Measurements from ENCODE around the gene MPL.

The MPL gene

DNA sequence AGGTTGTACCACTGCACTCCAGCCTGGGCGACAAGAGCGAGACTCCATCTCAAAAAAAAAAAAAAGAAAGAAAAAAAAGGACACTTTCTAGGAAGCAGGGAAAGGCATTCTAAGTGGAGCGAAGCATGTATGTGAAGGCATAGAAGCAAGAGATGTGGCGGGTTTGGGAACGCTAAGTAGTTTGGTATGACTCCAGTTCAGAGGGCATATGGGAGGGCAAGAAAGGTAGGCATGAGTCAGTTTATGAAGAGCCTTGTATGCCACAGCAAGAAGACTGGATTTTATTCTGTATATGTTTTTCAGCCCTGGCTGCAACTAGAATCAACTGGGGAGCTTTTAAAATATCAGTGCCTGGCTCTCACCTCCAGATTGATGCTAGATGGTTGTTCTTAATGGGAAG lies 34.6 kb downstream of the MPL start:
- no peak for DNase-seq
- 0 out of 2 replicates have a peak, but pooled peaks cover 6% of the 10 kb centered on the region for H3K36me3 ChIP-seq
- no peaks in the 10 kb centered on the region for H3K9me3 ChIP-seq (ENCODE audit: severe bottlenecking)
- H3K27me3 ChIP-seq (ENCODE audit: insufficient read depth, low read depth, severe bottlenecking), result no peaks in the 10 kb centered on the region
- TF ChIP-seq, protein P1, sequence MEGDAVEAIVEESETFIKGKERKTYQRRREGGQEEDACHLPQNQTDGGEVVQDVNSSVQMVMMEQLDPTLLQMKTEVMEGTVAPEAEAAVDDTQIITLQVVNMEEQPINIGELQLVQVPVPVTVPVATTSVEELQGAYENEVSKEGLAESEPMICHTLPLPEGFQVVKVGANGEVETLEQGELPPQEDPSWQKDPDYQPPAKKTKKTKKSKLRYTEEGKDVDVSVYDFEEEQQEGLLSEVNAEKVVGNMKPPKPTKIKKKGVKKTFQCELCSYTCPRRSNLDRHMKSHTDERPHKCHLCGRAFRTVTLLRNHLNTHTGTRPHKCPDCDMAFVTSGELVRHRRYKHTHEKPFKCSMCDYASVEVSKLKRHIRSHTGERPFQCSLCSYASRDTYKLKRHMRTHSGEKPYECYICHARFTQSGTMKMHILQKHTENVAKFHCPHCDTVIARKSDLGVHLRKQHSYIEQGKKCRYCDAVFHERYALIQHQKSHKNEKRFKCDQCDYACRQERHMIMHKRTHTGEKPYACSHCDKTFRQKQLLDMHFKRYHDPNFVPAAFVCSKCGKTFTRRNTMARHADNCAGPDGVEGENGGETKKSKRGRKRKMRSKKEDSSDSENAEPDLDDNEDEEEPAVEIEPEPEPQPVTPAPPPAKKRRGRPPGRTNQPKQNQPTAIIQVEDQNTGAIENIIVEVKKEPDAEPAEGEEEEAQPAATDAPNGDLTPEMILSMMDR (IDR thresholded peaks at IDR 0.05; ENCODE audit: low read depth, low read length), result no peak
- H3K4me3 ChIP-seq (ENCODE audit: low read depth, low read length), result no peak overlapping the region
- no peak overlapping the region for H3K27ac ChIP-seq

DNA sequence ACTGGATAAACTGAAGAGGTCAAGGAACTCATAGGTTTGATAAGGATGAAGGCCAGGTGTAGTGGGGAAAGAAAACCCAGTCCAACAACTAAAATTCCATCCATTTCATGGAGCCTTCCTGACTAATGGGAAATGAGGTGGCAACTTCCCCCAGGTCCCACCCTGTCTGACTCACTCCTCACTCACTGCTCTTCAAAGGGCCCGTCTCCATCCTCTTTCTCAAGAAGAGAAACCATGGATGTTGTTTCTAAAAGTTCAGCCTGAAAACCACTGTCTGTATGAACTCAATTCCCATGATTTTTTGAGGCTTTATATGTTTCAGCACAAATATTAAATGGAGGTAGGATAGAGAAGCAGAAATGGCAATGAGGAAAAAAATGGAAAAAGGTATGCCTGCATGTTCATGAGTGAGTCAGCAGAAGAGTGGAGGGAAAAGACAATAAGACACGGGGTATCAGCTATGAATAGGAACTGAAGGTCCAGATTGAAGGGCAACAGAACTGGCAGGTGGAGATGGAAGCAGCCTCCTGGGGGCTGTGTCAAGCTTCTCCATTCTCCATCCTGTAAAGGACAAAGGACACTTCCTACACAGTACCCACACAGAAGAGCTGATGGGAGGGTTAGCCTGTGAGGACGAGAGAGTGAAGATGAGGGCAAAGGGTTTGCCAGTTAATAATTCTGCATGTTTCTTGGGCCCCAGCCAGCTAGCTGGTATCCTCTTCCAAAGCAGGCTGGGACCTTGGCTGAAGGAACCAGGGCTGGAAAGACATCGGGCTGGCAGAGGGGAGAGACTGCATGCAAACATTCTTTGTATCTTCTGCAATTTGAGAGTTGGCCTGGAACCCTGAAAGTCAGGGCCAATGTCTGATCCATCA lies 35.7 kb downstream of the MPL start:
- no peak for DNase-seq
- Histone ChIP-seq H3K4me3 (ENCODE audit: low read depth, low read length) (no peak overlapping the region), H3K27ac (no peak overlapping the region), H3K27me3 (ENCODE audit: insufficient read depth, low read depth, severe bottlenecking) (no peaks in the 10 kb centered on the region), H3K9me3 (ENCODE audit: severe bottlenecking) (no peaks in the 10 kb centered on the region), H3K36me3 (0 out of 2 replicates have a peak, but pooled peaks cover 6% of the 10 kb centered on the region)
- TF ChIP-seq, protein P1 (IDR thresholded peaks at IDR 0.05; ENCODE audit: low read depth, low read length), result no peak

DNA sequence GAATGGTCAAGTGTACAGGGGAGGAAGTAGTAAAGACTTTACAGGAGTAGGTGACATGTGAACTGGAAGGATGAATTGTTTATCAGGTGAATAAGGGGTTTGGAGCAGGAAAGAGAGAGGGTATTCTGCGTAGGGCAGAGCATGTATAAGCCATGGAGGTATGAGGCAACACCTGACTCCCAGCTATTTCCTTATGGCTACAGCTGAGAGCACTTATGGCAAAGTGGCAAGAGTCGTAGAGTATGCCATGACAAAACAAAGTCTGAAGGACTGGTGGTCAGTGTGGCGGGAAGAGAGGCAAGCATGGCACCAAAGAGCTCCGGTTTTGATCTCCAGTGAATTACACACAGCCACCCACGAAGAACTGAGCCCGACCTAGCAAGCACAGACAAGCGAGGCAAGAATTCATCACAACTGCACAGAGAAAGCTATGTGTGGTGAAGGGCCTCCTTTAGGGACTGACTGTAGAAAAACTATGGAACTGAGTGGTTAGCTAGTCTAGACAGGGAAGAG lies 39.2 kb downstream of the MPL start:
- no peak for DNase-seq
- no peak overlapping the region for H3K27ac ChIP-seq
- H3K27me3 ChIP-seq (ENCODE audit: insufficient read depth, low read depth, severe bottlenecking), result no peaks in the 10 kb centered on the region
- no peak overlapping the region for H3K4me3 ChIP-seq (ENCODE audit: low read depth, low read length)
- no peaks in the 10 kb centered on the region for H3K9me3 ChIP-seq (ENCODE audit: severe bottlenecking)
- peaks cover 4% of the 10 kb centered on the region; the same call in 1 of the 2 replicates for H3K36me3 ChIP-seq
- TF ChIP-seq, protein P1 (IDR thresholded peaks at IDR 0.05; ENCODE audit: low read depth, low read length), result no peak

DNA sequence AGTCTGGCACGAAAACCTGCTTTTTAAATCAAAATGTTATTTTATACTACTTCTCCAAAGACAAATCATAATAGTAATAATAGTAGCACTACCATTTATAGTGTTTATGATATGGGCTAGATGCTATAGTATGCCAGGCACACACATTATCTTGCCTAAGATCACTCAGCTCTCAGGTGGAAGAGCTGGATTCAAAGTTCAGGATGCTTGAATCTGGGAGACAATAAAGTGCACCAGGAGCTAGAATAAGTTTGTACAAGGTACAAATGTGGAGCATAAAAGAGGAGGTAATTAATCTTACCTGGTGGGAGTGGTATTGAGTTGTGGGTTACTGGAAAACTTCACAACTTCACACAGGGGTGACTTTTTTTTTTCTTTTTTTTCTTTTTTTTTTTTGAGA lies 40.2 kb downstream of the MPL start:
- Histone ChIP-seq H3K4me3 (ENCODE audit: low read depth, low read length) (no peak overlapping the region), H3K9me3 (ENCODE audit: severe bottlenecking) (no peaks in the 10 kb centered on the region), H3K27ac (no peak overlapping the region), H3K27me3 (ENCODE audit: insufficient read depth, low read depth, severe bottlenecking) (no peaks in the 10 kb centered on the region), H3K36me3 (peaks cover 6% of the 10 kb centered on the region)
- DNase-seq, result no peak
- TF ChIP-seq, protein P1 (IDR thresholded peaks at IDR 0.05; ENCODE audit: low read depth, low read length), result no peak

DNA sequence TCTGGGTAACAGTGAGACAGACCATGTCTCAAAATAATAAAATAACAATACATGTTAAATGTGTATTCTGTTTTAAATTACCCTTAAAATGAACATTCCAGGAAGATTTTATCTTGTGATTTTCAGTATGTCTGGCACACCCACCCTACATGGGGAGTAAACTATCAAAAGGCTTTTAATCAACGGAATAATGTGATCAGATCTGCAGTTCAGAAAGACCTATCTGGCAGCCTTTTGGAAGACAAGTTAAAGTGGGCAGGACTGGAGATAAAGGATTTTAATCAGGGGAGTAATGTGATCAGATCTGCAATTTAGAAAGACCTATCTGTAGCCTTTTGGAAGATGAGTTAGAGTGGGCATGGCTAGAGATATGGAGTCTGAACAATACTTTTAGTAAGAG lies 41.9 kb downstream of the MPL start:
- H3K4me3 ChIP-seq (ENCODE audit: low read depth, low read length), result no peak overlapping the region
- TF ChIP-seq, protein P1 (IDR thresholded peaks at IDR 0.05; ENCODE audit: low read depth, low read length), result no peak
- no peak for DNase-seq
- H3K36me3 ChIP-seq, result peaks cover 22% of the 10 kb centered on the region
- no peaks in the 10 kb centered on the region for H3K27me3 ChIP-seq (ENCODE audit: insufficient read depth, low read depth, severe bottlenecking)
- no peak overlapping the region for H3K27ac ChIP-seq
- H3K9me3 ChIP-seq (ENCODE audit: severe bottlenecking), result no peaks in the 10 kb centered on the region

All from WERI-Rb-1 (cell line).